CD14-positive monocyte (primary cell): ENCODE measurements around the gene TNFRSF13B. TPM values are rescaled to one million over a fixed set of nuclear protein-coding genes. Genes with fewer than 3 reads are reported as not detected.
"Not testable (repeated sequence)": the region's sequence is repeated elsewhere in the genome, so short reads cannot be mapped to it uniquely, and the experiment has no call there.

Source experiments
- DNase-seq, 3 donors: peaks; one replicate each; pipeline ENCODE4 v3.0.0-alpha.2; 2011 to 2022
- H2AFZ ChIP-seq: 2 replicates; pipeline ENCODE4 v1.6.0; 2012; ENCODE audit warnings: mild to moderate bottlenecking, low read depth, low read length, inconsistent platforms; ENCODE audit not compliant: insufficient read depth, poor library complexity, severe bottlenecking
- H3K27ac ChIP-seq, 2 donors: 1 replicate in 1 of 2; 2 replicates in 1 of 2; pipeline ENCODE4 v1.5.1; 2012 to 2013; ENCODE audit warnings: low read length in 2 of 2, control low read depth in 1 of 2, inconsistent platforms in 1 of 2, low read depth in 1 of 2, mild to moderate bottlenecking in 1 of 2
- H3K27me3 ChIP-seq, 2 donors: one replicate each; pipeline versions ENCODE4 v1.6.0 to v1.6.1; 2011 to 2013; ENCODE audit warnings: low read length in 2 of 2; ENCODE audit not compliant: control insufficient read depth in 2 of 2, insufficient read depth in 2 of 2
- H3K36me3 ChIP-seq, 2 donors: replicated peaks in 1 of 2; 1 replicate in 1 of 2; 2 replicates in 1 of 2; pipeline versions ENCODE4 v1.5.1 to v1.6.1; 2012 to 2013; ENCODE audit warnings: low read length in 2 of 2, control low read depth in 1 of 2, inconsistent platforms in 1 of 2, mild to moderate bottlenecking in 1 of 2; ENCODE audit not compliant: insufficient read depth in 2 of 2, control insufficient read depth in 1 of 2
- H3K4me1 ChIP-seq, 2 donors: 1 replicate in 1 of 2; 2 replicates in 1 of 2; pipeline versions ENCODE4 v1.5.1 to v1.6.1; 2012 to 2013; ENCODE audit warnings: low read length in 2 of 2, control low read depth in 1 of 2, inconsistent platforms in 1 of 2, mild to moderate bottlenecking in 1 of 2, moderate library complexity in 1 of 2; ENCODE audit not compliant: insufficient read depth in 2 of 2, control insufficient read depth in 1 of 2
- H3K4me2 ChIP-seq: replicated peaks from 2 replicates; pipeline ENCODE3; 2012; ENCODE audit warnings: low read length, moderate library complexity, mild to moderate bottlenecking; ENCODE audit not compliant: poor library complexity, severe bottlenecking; ENCODE audit errors: extremely low read depth
- H3K4me3 ChIP-seq, 3 experiments: fragments of 200-600 bp in 1 of 3; sonication (generic) in 1 of 3; replicated peaks in 1 of 3; 1 replicate in 2 of 3; 2 replicates in 1 of 3; pipeline ENCODE4 v1.5.1; 2011 to 2013; ENCODE audit warnings: low read length in 3 of 3, mild to moderate bottlenecking in 3 of 3, control low read depth in 2 of 3, low read depth in 2 of 3, inconsistent platforms in 1 of 3, moderate library complexity in 1 of 3
- H3K79me2 ChIP-seq: 2 replicates; pipeline ENCODE4 v1.6.0; 2012; ENCODE audit warnings: mild to moderate bottlenecking, control low read depth, inconsistent platforms, low read length, moderate library complexity; ENCODE audit not compliant: insufficient read depth
- H3K9ac ChIP-seq: 2 replicates; pipeline ENCODE4 v1.6.0; 2017; ENCODE audit warnings: low read length, mild to moderate bottlenecking; ENCODE audit not compliant: insufficient read depth, poor library complexity, severe bottlenecking
- H3K9me3 ChIP-seq, 2 donors: replicated peaks in 1 of 2; 1 replicate in 1 of 2; 2 replicates in 1 of 2; pipeline versions ENCODE4 v1.5.1 to v1.6.1; 2012 to 2013; ENCODE audit warnings: low read length in 2 of 2, control low read depth in 1 of 2; ENCODE audit not compliant: control insufficient read depth in 1 of 2, insufficient read depth in 1 of 2
- H4K20me1 ChIP-seq: 2 replicates; pipeline ENCODE4 v1.6.0; 2012; ENCODE audit warnings: mild to moderate bottlenecking, low read length, control low read depth, moderate library complexity; ENCODE audit not compliant: insufficient read depth
- H3K27ac Mint-ChIP-seq, 7 donors: one replicate each; pipeline ENCODE4 v1.8.0; 2020; ENCODE audit warnings: mild to moderate bottlenecking in 7 of 7, mixed read lengths in 7 of 7, moderate library complexity in 6 of 7, inconsistent platforms in 2 of 7
- H3K27me3 Mint-ChIP-seq, 3 donors: one replicate each; pipeline ENCODE4 v1.8.0; 2021 to 2022; ENCODE audit warnings: low read depth in 3 of 3, mild to moderate bottlenecking in 3 of 3, mixed read lengths in 3 of 3, moderate library complexity in 3 of 3, inconsistent platforms in 1 of 3
- H3K36me3 Mint-ChIP-seq, 2 donors: one replicate each; pipeline ENCODE4 v1.8.0; 2020; ENCODE audit warnings: mixed read lengths in 2 of 2, inconsistent platforms in 1 of 2, mild to moderate bottlenecking in 1 of 2
- H3K4me1 Mint-ChIP-seq: one replicate; pipeline ENCODE4 v1.8.0; 2020; ENCODE audit warnings: mild to moderate bottlenecking, mixed read lengths
- H3K4me3 Mint-ChIP-seq, 2 donors: one replicate each; pipeline ENCODE4 v1.8.0; 2020; ENCODE audit warnings: mild to moderate bottlenecking in 2 of 2, mixed read lengths in 2 of 2, moderate library complexity in 1 of 2
- H3K9me3 Mint-ChIP-seq, 7 donors: one replicate each; pipeline ENCODE4 v1.8.0; 2020 to 2022; ENCODE audit warnings: mixed read lengths in 7 of 7, mild to moderate bottlenecking in 6 of 7, moderate library complexity in 6 of 7, inconsistent platforms in 2 of 7
- CTCF ChIP-seq: fragments of 200-600 bp; IDR thresholded peaks from one replicate; pipeline ENCODE4 v1.8.0; 2022; ENCODE audit warnings: antibody characterized with exemption, mild to moderate bottlenecking
- WGBS: methylation state at CpG from one replicate; pipeline ENCODE4 v1.1.5; 2013; ENCODE audit warnings: missing lambda C conversion rate; ENCODE audit not compliant: insufficient coverage; 5-methylcytosine and 5-hydroxymethylcytosine counted together
- intact Hi-C, 2 donors: fragments of 100-400 bp; cut with micrococcal nuclease; formaldehyde crosslinking; loops; one replicate each; pipeline versions ENCODE4 v1.15.0 to v1.15.1; 2023
- polyA plus RNA-seq, 3 donors: library from polyadenylated mRNA; depleted of rRNA in 1 of 3; unstranded in 2 of 3; stranded (reverse) in 1 of 3; fragments of 300-500 nt in 2 of 3; fragments of >200 nt in 1 of 3; fragmentation: Illumina TruSeq in 2 of 3; gene quantifications; 1 replicate in 2 of 3; 2 replicates in 1 of 3; pipeline ENCODE4 v1.2.3, GENCODE V29; 2012 to 2021

TNFRSF13B gene
- polyA plus RNA-seq, 3 donors = 0.21 to 0.47 TPM; not detected in 1

- H3K4me1 ChIP-seq = no peaks in the 10 kb centered on the region
- no peaks in the 10 kb centered on the region for H3K36me3 ChIP-seq
- Mint-ChIP-seq H3K4me1 (no peaks in the 10 kb centered on the region), H3K9me3 (peaks cover 0 to 15% (median 7%) of the 10 kb centered on the region in 7 donors), H3K4me3 (no peak overlapping the region), H3K27ac (no peak overlapping the region), H3K36me3 (no peaks in the 10 kb centered on the region), H3K27me3 (peaks cover 2 to 20% (median 14%) of the 10 kb centered on the region in 3 donors)
- no peak for DNase-seq
- H3K4me2 ChIP-seq = no peak overlapping the region
- no peak for TF ChIP-seq CTCF
- no peak overlapping the region for H3K27ac ChIP-seq
- H3K9ac ChIP-seq = no peak overlapping the region
- no peak overlapping the region for H2AFZ ChIP-seq
- no peak overlapping the region for H3K4me3 ChIP-seq
- peaks cover 0 to 5% of the 10 kb centered on the region in 2 donors for H3K9me3 ChIP-seq
- 81% methylated on average over 3 of the region's 3 CpGs for WGBS
- H3K27me3 ChIP-seq = peaks cover 0 to 6% of the 10 kb centered on the region in 2 donors
- H3K79me2 ChIP-seq = no peaks in the 10 kb centered on the region
- intact Hi-C loops = no loop called here
- H4K20me1 ChIP-seq = no peaks in the 10 kb centered on the region
Observed at GRCh38 chr17:16961792-16962191, 10.1 kb downstream of the TNFRSF13B start.

- H3K27ac ChIP-seq, H4K20me1 ChIP-seq, H3K79me2 ChIP-seq, intact Hi-C loops, H2AFZ ChIP-seq, DNase-seq, H3K9me3 ChIP-seq, H3K9ac ChIP-seq, H3K4me2 ChIP-seq, H3K4me1 Mint-ChIP-seq, H3K4me1 ChIP-seq, H3K4me3 ChIP-seq, H3K36me3 Mint-ChIP-seq, H3K36me3 ChIP-seq, H3K27me3 ChIP-seq, H3K27ac Mint-ChIP-seq, H3K4me3 Mint-ChIP-seq: not testable (repeated sequence)
- no CpG with 5 or more reads among the region's 2 CpGs for WGBS
- H3K9me3 Mint-ChIP-seq = peaks cover 2 to 21% (median 11%) of the 10 kb centered on the region in 7 donors
- H3K27me3 Mint-ChIP-seq = peaks cover 4 to 20% (median 10%) of the 10 kb centered on the region in 3 donors
Observed at GRCh38 chr17:16961022-16961421, 10.9 kb downstream of the TNFRSF13B start.

- Mint-ChIP-seq H3K27me3 (peaks cover 5 to 30% (median 7%) of the 10 kb centered on the region in 3 donors), H3K9me3 (peaks cover 7 to 25% (median 12%) of the 10 kb centered on the region in 7 donors)
- H3K27ac ChIP-seq, H3K4me2 ChIP-seq, intact Hi-C loops, DNase-seq, H3K36me3 Mint-ChIP-seq, H3K4me3 Mint-ChIP-seq, H3K79me2 ChIP-seq, H3K4me1 ChIP-seq, H3K27me3 ChIP-seq, H3K4me3 ChIP-seq, H3K4me1 Mint-ChIP-seq, H4K20me1 ChIP-seq, H3K9ac ChIP-seq, H3K36me3 ChIP-seq, H2AFZ ChIP-seq, H3K27ac Mint-ChIP-seq: not testable (repeated sequence)
- H3K9me3 ChIP-seq = peaks cover 10 to 11% of the 10 kb centered on the region in 2 donors
- WGBS = 100% methylated on average over 3 of the region's 6 CpGs
Observed at GRCh38 chr17:16955011-16955410, 16.9 kb downstream of the TNFRSF13B start.
